WERI-Rb-1 (cell line): Measurements from ENCODE around the gene NSD2.

Experiments
- DNase-seq: peaks from one replicate; pipeline ENCODE4 v3.0.0-alpha.2; 2020
- H3K27ac ChIP-seq: fragments of 250-450 bp; sonication (Bioruptor Pico); 2 replicates; pipeline ENCODE4 v1.5.1; 2020; ENCODE audit warnings: mild to moderate bottlenecking, moderate library complexity
- H3K27me3 ChIP-seq: fragments of 250-450 bp; sonication (Bioruptor Pico); 2 replicates; pipeline ENCODE4 v1.5.1; 2021; ENCODE audit warnings: mild to moderate bottlenecking, low read depth, moderate library complexity; ENCODE audit not compliant: insufficient read depth, severe bottlenecking
- H3K36me3 ChIP-seq: fragments of 250-450 bp; sonication (Bioruptor Pico); 2 replicates; pipeline ENCODE4 v1.5.1; 2020; ENCODE audit warnings: mild to moderate bottlenecking, moderate library complexity
- H3K4me3 ChIP-seq: 2 replicates; pipeline ENCODE4 v1.5.1; 2011; ENCODE audit warnings: low read depth, mild to moderate bottlenecking, control low read depth, low read length
- H3K9me3 ChIP-seq: fragments of 250-450 bp; sonication (Bioruptor Pico); 2 replicates; pipeline ENCODE4 v1.5.1; 2021; ENCODE audit warnings: mild to moderate bottlenecking, moderate library complexity; ENCODE audit not compliant: severe bottlenecking
- TF ChIP-seq, protein P1 (sequence below): IDR thresholded peaks from 2 replicates; pipeline ENCODE4 v1.5.1; 2011; ENCODE audit warnings: low read depth, mild to moderate bottlenecking, control low read depth, inconsistent platforms, low read length

The NSD2 gene

GRCh38 chr4:1825326-1825725, 45.9 kb upstream of the NSD2 start:
- Histone ChIP-seq H3K27me3 (no peaks in the 10 kb centered on the region), H3K36me3 (peaks cover 72% of the 10 kb centered on the region), H3K4me3 (no peak overlapping the region), H3K27ac (no peak overlapping the region), H3K9me3 (no peaks in the 10 kb centered on the region)
- DNase-seq = no peak
- TF ChIP-seq, protein P1, sequence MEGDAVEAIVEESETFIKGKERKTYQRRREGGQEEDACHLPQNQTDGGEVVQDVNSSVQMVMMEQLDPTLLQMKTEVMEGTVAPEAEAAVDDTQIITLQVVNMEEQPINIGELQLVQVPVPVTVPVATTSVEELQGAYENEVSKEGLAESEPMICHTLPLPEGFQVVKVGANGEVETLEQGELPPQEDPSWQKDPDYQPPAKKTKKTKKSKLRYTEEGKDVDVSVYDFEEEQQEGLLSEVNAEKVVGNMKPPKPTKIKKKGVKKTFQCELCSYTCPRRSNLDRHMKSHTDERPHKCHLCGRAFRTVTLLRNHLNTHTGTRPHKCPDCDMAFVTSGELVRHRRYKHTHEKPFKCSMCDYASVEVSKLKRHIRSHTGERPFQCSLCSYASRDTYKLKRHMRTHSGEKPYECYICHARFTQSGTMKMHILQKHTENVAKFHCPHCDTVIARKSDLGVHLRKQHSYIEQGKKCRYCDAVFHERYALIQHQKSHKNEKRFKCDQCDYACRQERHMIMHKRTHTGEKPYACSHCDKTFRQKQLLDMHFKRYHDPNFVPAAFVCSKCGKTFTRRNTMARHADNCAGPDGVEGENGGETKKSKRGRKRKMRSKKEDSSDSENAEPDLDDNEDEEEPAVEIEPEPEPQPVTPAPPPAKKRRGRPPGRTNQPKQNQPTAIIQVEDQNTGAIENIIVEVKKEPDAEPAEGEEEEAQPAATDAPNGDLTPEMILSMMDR = no peak

DNA sequence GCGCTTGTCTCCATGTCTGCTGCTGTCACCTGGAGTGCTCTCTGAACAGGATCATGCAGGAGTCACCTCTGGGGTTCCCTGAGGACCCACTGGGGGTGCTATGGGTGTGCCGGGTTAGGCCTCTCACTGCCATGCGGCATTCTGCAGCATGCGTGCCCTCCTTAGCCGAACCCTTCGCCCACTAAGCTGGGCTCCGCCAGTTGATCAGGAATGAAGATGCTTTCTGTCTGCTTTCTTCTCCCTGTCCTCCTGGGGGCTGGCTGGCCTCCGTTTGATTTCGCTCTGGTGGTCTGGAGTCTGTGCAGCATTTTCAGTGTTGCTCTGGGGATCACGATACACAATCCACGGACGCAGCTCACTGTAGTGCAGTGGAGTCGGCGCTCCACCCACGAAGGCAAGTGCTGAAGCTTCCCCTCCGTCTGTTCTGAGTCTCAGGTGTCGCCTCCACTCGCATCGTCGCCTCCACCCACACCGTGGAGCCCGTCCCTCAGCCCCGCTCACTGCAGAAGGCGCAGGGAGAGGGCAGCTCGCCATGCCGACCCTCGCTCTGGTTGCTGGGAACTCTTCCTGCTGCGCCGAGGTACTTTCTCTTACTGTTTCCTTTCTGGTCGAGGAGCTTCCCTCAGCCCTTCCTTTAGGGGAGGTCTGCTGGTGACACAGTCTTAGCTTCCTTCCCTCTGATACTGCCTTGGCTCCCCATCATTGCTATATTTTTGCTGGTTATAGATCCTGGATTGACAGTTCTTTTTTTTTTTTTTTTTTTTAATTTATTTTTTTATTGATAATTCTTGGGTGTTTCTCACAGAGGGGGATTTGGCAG, 44.5 kb upstream of the NSD2 start:
- peaks cover 72% of the 10 kb centered on the region for H3K36me3 ChIP-seq
- no peaks in the 10 kb centered on the region for H3K27me3 ChIP-seq
- no peaks in the 10 kb centered on the region for H3K9me3 ChIP-seq
- no peak for DNase-seq
- TF ChIP-seq, protein P1 = 0 out of 2 replicates have a peak, but pooled peaks have one; percentile 14
- H3K27ac ChIP-seq = peak overlapping the region; percentile 65
- no peak overlapping the region for H3K4me3 ChIP-seq

DNA sequence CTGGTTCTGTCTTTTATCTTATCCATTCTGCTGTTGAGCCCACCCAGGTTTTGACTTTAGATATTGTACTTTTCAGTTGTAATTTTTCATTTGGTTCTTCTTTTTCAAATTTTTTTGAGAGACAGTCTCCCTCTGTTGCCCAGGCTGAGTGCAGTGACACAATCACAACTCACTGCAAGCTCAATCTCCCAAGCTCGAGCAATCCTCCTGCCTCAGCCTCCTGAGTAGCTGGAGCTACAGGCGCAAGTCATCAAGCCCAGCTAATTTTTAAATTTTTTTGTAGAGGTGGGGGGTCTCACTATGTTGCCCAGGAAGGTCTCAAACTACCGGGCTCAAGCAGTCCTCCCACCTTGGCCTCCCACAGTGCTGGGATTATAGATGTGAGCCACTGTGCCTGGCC, 41.0 kb upstream of the NSD2 start:
- no peak overlapping the region for H3K27ac ChIP-seq
- TF ChIP-seq, protein P1 = no peak
- no peaks in the 10 kb centered on the region for H3K27me3 ChIP-seq
- H3K9me3 ChIP-seq = no peaks in the 10 kb centered on the region
- peaks cover 71% of the 10 kb centered on the region for H3K36me3 ChIP-seq
- DNase-seq = no peak
- no peak overlapping the region for H3K4me3 ChIP-seq

- H3K27me3 ChIP-seq = no peaks in the 10 kb centered on the region
- no peak overlapping the region for H3K27ac ChIP-seq
- H3K4me3 ChIP-seq = no peak overlapping the region
- no peak for DNase-seq
- H3K36me3 ChIP-seq = peaks cover 70% of the 10 kb centered on the region
- H3K9me3 ChIP-seq = no peaks in the 10 kb centered on the region
- TF ChIP-seq, protein P1 = no peak
Observed at GRCh38 chr4:1830642-1831228, 40.5 kb upstream of the NSD2 start.

GRCh38 chr4:1831331-1831730, 39.9 kb upstream of the NSD2 start:
- TF ChIP-seq, protein P1 = no peak
- Histone ChIP-seq H3K27ac (no peak overlapping the region), H3K9me3 (no peaks in the 10 kb centered on the region), H3K4me3 (no peak overlapping the region), H3K27me3 (no peaks in the 10 kb centered on the region), H3K36me3 (peaks cover 70% of the 10 kb centered on the region)
- no peak for DNase-seq
